Heart left ventricle (tissue), 16 donors: ENCODE measurements around the gene KRT77. TPM values are rescaled to one million over a fixed set of nuclear protein-coding genes. Genes with fewer than 3 reads are reported as not detected.

Source experiments
- ATAC-seq, 4 donors: fragments of 200-7000 bp; cut with Tn5 transposase; one replicate each; pipeline ENCODE4 v1.9.1; 2020 to 2022; ENCODE audit warnings: moderate library complexity in 4 of 4, mild to moderate bottlenecking in 3 of 4, moderate number of reproducible peaks in 1 of 4
- DNase-seq, 5 donors: peaks; one replicate each; pipeline ENCODE4 v3.0.0-alpha.2; 2020
- H3K27ac ChIP-seq, 12 donors: fragments of 200-600 bp; sonication (generic) in 4 of 12; one replicate each; pipeline versions ENCODE4 v1.5.0 to v1.8.0; 2016 to 2022; ENCODE audit warnings: mild to moderate bottlenecking in 2 of 12
- H3K27me3 ChIP-seq, 9 donors: fragments of 200-600 bp; sonication (generic) in 2 of 9; one replicate each; pipeline versions ENCODE4 v1.5.1 to v1.8.0; 2016 to 2022; ENCODE audit warnings: mild to moderate bottlenecking in 3 of 9
- H3K36me3 ChIP-seq, 9 donors: fragments of 200-600 bp; sonication (generic) in 2 of 9; one replicate each; pipeline versions ENCODE4 v1.5.0 to v1.8.0; 2018 to 2022; ENCODE audit warnings: mild to moderate bottlenecking in 2 of 9
- H3K4me1 ChIP-seq, 12 donors: fragments of 200-600 bp; sonication (generic) in 4 of 12; one replicate each; pipeline versions ENCODE4 v1.5.0 to v1.8.0; 2016 to 2022; ENCODE audit warnings: mild to moderate bottlenecking in 3 of 12
- H3K4me3 ChIP-seq, 12 donors: fragments of 200-600 bp; sonication (generic) in 4 of 12; one replicate each; pipeline versions ENCODE4 v1.5.0 to v1.8.0; 2017 to 2022; ENCODE audit warnings: mild to moderate bottlenecking in 9 of 12, moderate library complexity in 4 of 12
- H3K9me3 ChIP-seq, 12 donors: fragments of 200-600 bp; sonication (generic) in 4 of 12; one replicate each; pipeline versions ENCODE4 v1.5.0 to v1.8.0; 2016 to 2022; ENCODE audit warnings: mild to moderate bottlenecking in 1 of 12
- CTCF ChIP-seq, 12 donors: fragments of 200-600 bp; sonication (generic) in 4 of 12; IDR thresholded peaks; one replicate each; pipeline versions ENCODE4 v1.5.0 to v1.8.0; 2018 to 2022; ENCODE audit warnings: antibody characterized with exemption in 12 of 12, mild to moderate bottlenecking in 5 of 12
- POLR2A ChIP-seq, 2 donors: fragments of 450-650 bp; IDR thresholded peaks; one replicate each; pipeline ENCODE4 v1.6.1; 2017; ENCODE audit warnings: antibody characterized with exemption in 2 of 2, mild to moderate bottlenecking in 2 of 2, moderate library complexity in 2 of 2
- WGBS, 4 donors: extraction: QIAGEN DNeasy Blood & Tissue Kit in 2 of 4; methylation state at CpG; one replicate each; pipeline versions ENCODE4 v1.1.5 to v1.1.7; 2013 to 2018; 5-methylcytosine and 5-hydroxymethylcytosine counted together
- intact Hi-C, 10 donors: fragments of 100-400 bp; cut with DNase I; formaldehyde crosslinking; loops; one replicate each; pipeline versions ENCODE4 v1.11.1 to v1.14.2; 2022
- polyA plus RNA-seq, 2 donors: library from polyadenylated mRNA; stranded (reverse); fragments of 200-250 nt; gene quantifications; one replicate each; pipeline ENCODE4 v1.2.3, GENCODE V29; 2013
- total RNA-seq, 9 donors: library from RNA; depleted of rRNA in 2 of 9; stranded (reverse); fragments of >200 nt in 2 of 9; fragmentation: NEBNext Ultra II Directional in 3 of 9; extraction: Animal tissue kit (Norgen Biotek cat#: 25700) in 3 of 9; gene quantifications; one replicate each; pipeline versions ENCODE4 v1.1.0 to v1.2.4, GENCODE V29; 2016 to 2023
- donor health status: ischemic (EF 13 %, LVEDD 7.1; RV severe dilation, severe dysfunction).
- donor health status: healthy with polysubstance abuse.
- donor health status: DM: no; HTN: yes; CAD: no.
- donor health status: DM: no; HTN: no; CAD: no.
- donor health status: ischemic (EF 25% LVEDD 6.9; RV normal size, moderate dysfunction).
- donor health status: ischemic (EF 25% LVEDD 5.7; RV mildly dilated, moderate dysfunction).
- donor health status: healthy.
- donor health status: DM: yes; HTN: yes; CAD: no.
- donor health status: ischemic (EF 35%, LVEDD 5.7; RV mildly dilated, moderate dysfunction).
- donor health status: nonischemic (EF 11% LVEDD 7.7; RV severe dilation, severe dysfunction).
- donor health status: DM: yes; HTN: yes; CAD: no.
- donor health status: PGD.
- donor health status: ischemic (EF 29% LVEDD 5.4; RV normal size, mild dysfunction).
- donor health status: nonischemic (EF 23%, LVEDD 6.1; RV moderate dilation, normal function).

The KRT77 gene
- total and polyA plus RNA-seq, 11 donors = not detected

GRCh38 chr12:52686063-52686462 is 17.3 kb downstream of the KRT77 start:
- no peak overlapping the region for H3K27ac ChIP-seq
- no peaks in the 10 kb centered on the region for H3K36me3 ChIP-seq
- H3K9me3 ChIP-seq = no peaks in the 10 kb centered on the region
- DNase-seq (no peak), ATAC-seq (no peak)
- no peak overlapping the region for H3K4me3 ChIP-seq
- TF ChIP-seq POLR2A (IDR thresholded peaks at IDR 0.05) (no peak), CTCF (IDR thresholded peaks at IDR 0.05) (no peak)
- 82 to 90% (median 86%) methylated on average over 3 of the region's 3 CpGs for WGBS, 4 donors
- peaks cover 3 to 55% (median 28%) of the 10 kb centered on the region in 9 donors for H3K27me3 ChIP-seq
- peaks cover 0 to 7% (median 3%) of the 10 kb centered on the region in 12 donors for H3K4me1 ChIP-seq
- intact Hi-C loops = no loop called here

DNA sequence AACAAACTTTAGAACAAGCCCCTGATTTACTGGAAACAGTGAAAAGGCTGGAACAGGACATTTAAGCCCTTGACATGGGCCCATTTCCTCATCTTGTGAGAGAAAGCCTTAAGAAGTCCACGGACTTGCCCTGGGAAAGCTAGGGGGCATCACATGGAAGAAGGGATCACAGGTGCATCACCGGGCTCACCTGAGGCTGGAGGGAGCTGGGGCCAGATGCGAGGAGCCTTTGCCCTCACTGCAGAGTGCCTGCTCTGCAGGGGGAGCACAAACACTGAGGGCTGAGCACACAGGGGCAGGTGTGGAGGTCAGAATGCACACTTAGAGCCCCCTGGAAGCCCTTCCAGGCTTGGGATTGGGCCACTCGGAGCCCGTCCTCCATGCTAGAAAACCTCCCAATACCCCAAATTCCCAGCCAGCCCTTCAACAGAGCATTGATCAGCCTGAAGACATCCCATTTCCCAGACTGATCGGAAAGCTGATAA is 17.9 kb downstream of the KRT77 start:
- H3K4me3 ChIP-seq = no peak overlapping the region
- WGBS, 4 donors = 70 to 74% (median 73%) methylated on average over 6 of the region's 6 CpGs
- H3K27me3 ChIP-seq = peaks cover 0 to 55% (median 23%) of the 10 kb centered on the region in 9 donors
- DNase-seq (no peak), ATAC-seq (no peak)
- intact Hi-C loops = no loop called here
- TF ChIP-seq CTCF (IDR thresholded peaks at IDR 0.05) = no peak
- H3K4me1 ChIP-seq = peaks cover 0 to 1% (median 0%) of the 10 kb centered on the region in 12 donors
- H3K36me3 ChIP-seq = no peaks in the 10 kb centered on the region
- H3K27ac ChIP-seq = no peak overlapping the region
- H3K9me3 ChIP-seq = no peaks in the 10 kb centered on the region

GRCh38 chr12:52684431-52684830 is 18.9 kb downstream of the KRT77 start:
- intact Hi-C loops = no loop called here
- H3K27me3 ChIP-seq = peaks cover 0 to 48% (median 14%) of the 10 kb centered on the region in 9 donors
- H3K36me3 ChIP-seq = no peaks in the 10 kb centered on the region
- DNase-seq = no peak
- no peak overlapping the region for H3K27ac ChIP-seq
- H3K4me3 ChIP-seq = no peak overlapping the region
- 82 to 90% (median 85%) methylated on average over 2 of the region's 2 CpGs for WGBS, 4 donors
- TF ChIP-seq POLR2A (IDR thresholded peaks at IDR 0.05) = no peak
- TF ChIP-seq CTCF (IDR thresholded peaks at IDR 0.05) = no peak
- no peak for ATAC-seq
- H3K9me3 ChIP-seq = no peaks in the 10 kb centered on the region
- no peaks in the 10 kb centered on the region for H3K4me1 ChIP-seq

- Histone ChIP-seq H3K4me3 (no peak overlapping the region), H3K27ac (no peak overlapping the region), H3K27me3 (peaks cover 0 to 45% (median 14%) of the 10 kb centered on the region in 9 donors), H3K9me3 (no peaks in the 10 kb centered on the region), H3K4me1 (no peaks in the 10 kb centered on the region), H3K36me3 (no peaks in the 10 kb centered on the region)
- TF ChIP-seq POLR2A (IDR thresholded peaks at IDR 0.05) = no peak
- TF ChIP-seq CTCF (IDR thresholded peaks at IDR 0.05) = no peak
- DNase-seq = no peak
- ATAC-seq = no peak
- 85 to 91% (median 87%) methylated on average over 12 of the region's 12 CpGs for WGBS, 4 donors
- intact Hi-C loops = no loop called here
Measured at GRCh38 chr12:52683575-52684300, 19.6 kb downstream of the KRT77 start.
